LNCaP clone FGC (cell line): Measurements from ENCODE around the gene HSPA12A.

Experiments
- DNase-seq: peaks from one replicate; pipeline ENCODE4 v3.0.0-alpha.2; 2011; ENCODE audit warnings: low read depth
- H3K4me3 ChIP-seq: 2 replicates; pipeline ENCODE4 v1.5.1; 2011; ENCODE audit warnings: mild to moderate bottlenecking, low read depth, low read length, control low read depth
- CTCF ChIP-seq: IDR thresholded peaks from 2 replicates; pipeline ENCODE4 v1.5.1; 2012; ENCODE audit warnings: mild to moderate bottlenecking; ENCODE audit not compliant: control insufficient read depth, insufficient read depth; ENCODE audit errors: extremely low read depth

HSPA12A gene

GRCh38 chr10:116679351-116679750, 63.0 kb downstream of the HSPA12A start:
- DNase-seq: no peak
- H3K4me3 ChIP-seq: no peak overlapping the region
- TF ChIP-seq CTCF: no peak

- no peak for DNase-seq
- no peak overlapping the region for H3K4me3 ChIP-seq
- no peak for TF ChIP-seq CTCF
Measured at GRCh38 chr10:116676633-116677032, 65.7 kb downstream of the HSPA12A start.

- TF ChIP-seq CTCF: no peak
- no peak for DNase-seq
- H3K4me3 ChIP-seq: no peak overlapping the region
Measured at GRCh38 chr10:116676118-116676517, 66.2 kb downstream of the HSPA12A start.

GRCh38 chr10:116674901-116675423, 67.4 kb downstream of the HSPA12A start:
- TF ChIP-seq CTCF: no peak
- no peak for DNase-seq
- no peak overlapping the region for H3K4me3 ChIP-seq

DNA sequence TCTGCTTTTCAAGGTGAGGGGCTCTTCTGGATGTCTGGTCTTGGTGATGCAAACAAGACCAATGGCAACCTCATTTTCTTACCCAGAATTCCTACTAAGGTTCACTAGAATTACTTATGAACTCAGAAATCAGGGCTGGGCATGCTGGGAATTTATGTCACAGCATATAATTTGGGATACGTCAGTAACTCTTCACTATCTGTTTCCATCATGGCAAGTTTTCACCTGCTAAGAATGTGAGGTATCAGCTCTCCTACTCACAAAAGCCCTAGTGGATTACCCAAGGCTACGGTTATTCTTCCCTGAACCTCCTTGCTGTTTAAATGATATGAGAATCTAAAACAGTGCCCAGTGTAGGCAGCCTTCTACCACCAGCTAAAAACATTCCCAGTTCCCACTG, 68.5 kb downstream of the HSPA12A start:
- H3K4me3 ChIP-seq: no peak overlapping the region
- TF ChIP-seq CTCF: no peak
- no peak for DNase-seq

GRCh38 chr10:116672891-116673290, 69.5 kb downstream of the HSPA12A start:
- no peak overlapping the region for H3K4me3 ChIP-seq
- DNase-seq: no peak
- TF ChIP-seq CTCF: no peak

- H3K4me3 ChIP-seq: no peak overlapping the region
- no peak for TF ChIP-seq CTCF
- DNase-seq: peak; percentile 63
Measured at GRCh38 chr10:116671274-116671926, 71.0 kb downstream of the HSPA12A start.
